NCI-H82 (cell line): Measurements from ENCODE around the gene PPP1R10.

Experiments used
- DNase-seq: peaks from one replicate; lab custom pipeline; 2025; lab: John Stamatoyannopoulos, UW

The PPP1R10 gene

DNA sequence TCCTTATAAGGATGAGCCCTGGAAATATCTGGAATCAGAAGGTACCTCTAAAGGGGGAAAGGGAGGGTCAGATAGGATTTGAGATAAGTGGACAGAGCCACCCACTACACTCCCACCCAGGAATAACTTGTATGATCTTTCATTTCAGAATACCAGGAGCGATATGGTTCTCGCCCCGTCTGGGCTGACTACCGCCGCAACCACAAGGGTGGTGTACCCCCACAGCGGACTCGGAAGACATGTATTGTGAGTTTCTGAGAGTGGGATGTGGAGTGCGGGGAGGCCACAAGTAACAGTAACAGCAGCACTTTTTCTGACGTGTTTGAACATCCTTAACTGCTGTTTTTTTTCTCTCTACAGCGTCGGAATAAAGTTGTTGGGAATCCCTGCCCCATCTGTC lies 2.5 kb upstream of the PPP1R10 start:
- no peak for DNase-seq

DNA sequence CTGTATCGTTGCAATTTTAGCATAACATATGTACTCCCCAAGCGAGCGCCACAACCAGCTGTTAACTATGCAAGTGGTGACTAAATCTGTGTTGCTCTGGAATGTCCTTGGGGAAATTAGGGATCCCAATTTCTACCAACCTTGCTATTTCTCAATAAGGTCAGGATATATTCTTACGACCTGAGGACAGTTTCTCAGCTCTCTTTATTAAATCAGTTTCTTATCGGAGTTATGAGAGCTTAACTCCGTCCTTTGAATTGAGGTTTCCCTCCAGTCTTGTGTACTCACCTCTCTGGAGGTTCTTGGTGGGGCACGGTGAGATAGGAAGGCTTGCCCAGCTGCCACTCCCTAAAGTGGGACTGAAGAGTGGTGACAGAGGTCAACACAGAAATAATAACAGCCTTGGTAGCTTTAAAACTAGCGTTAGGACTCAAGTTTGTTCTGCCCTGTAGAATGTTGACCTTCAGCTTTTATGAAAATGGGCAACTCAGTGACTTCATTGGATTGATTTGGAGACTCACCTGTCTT lies 1.3 kb upstream of the PPP1R10 start:
- peak; percentile 63 for DNase-seq

- DNase-seq, result peak; percentile 98
Measured at GRCh38 chr6:30617565-30618269, 674 bp upstream of the PPP1R10 start, which contains the start of gene MRPS18B. Gene MRPS18B (plus strand): TSS chr6:30617840. CDS start chr6:30617866, 26 bp downstream.

- DNase-seq, result peak; percentile 79
Measured at GRCh38 chr6:30615958-30616810, 859 bp downstream of the PPP1R10 start.

- peak; percentile 88 for DNase-seq
Measured at GRCh38 chr6:30615219-30615957, 1.7 kb downstream of the PPP1R10 start.

DNA sequence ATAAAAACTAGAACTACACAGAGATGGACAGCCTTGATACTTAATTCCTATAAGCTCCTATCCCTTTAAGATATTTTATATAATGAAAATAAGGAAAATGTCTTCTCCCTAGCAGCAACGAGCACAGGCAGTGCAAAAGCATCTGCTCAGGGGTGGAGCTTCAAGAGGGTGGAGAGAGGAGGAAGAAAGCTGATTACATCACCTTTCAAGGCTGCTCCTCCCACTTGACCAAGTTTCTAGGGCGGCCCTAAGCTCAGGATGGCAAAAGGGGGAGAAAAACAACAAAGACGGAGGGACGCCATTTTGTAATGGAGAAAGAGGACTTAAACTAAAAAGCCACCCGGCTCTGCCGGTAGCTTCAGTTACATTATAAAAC lies 2.2 kb downstream of the PPP1R10 start:
- peak; percentile 99 for DNase-seq

DNA sequence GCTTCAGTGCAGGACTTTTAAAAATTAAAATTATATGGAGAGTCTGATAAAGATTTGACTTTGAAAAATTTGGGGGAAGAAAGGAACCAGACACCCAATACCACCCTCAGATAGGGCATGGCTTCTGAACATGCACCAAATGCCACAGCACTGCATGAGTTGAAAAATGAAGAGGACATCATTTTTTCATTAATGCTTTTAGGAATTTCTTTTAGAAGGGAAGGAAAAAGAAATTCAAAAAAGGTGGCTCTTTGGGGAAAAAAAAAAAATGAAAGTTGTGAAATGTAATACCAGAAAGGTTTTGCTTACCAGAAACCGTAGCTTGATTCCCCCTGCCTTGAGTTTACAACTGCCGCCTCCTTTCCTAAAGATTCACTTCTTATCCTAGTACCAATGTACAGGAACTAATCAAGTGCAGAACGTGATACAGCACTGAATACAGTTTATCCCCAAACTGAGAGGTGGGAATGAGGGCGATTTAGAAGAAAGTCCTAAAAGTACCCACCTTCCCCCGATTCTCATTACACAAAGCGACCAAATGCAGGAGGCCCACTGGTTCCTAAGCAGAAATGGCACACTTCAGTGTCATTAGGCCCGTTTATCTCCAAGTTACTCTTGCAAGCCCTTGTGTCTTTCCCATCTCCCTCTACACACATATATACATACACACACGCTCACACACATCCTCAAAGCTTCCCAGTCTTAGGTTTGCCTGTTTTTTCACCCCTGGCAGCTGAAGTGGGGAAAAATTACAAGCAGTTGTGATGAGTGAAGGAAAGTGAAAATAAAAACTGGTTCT lies 2.8 kb downstream of the PPP1R10 start:
- no peak for DNase-seq

GRCh38 chr6:30613251-30614043 lies 3.6 kb downstream of the PPP1R10 start:
- DNase-seq, result no peak

DNA sequence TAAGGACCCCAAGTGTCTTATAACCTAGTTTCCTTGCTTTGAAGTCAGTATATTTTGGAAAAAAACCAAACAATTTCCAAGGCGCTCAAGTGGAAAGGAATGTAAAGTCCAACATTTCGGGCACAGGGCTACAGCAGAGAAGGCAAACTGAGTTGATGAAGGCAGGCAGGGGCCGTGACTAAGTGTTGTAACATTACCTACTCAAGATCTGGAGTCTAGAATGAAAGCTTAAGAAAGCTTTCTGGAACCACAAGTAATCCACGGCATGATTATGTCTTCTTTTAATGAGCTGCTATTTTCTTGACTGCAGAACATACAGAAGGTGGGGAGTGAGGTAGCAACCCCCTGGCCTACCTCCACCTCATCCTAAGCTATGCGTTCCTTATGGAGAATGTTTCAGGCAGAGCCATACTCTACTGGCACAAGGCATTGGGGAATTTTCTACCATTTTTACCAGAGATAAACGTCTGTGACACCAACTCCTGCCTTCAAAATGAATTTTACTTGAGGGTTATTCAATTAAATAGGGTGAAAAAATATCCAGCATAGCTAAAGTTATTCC lies 4.3 kb downstream of the PPP1R10 start:
- peak; percentile 33 for DNase-seq

GRCh38 chr6:30612213-30612612 lies 4.8 kb downstream of the PPP1R10 start:
- peak; percentile 44 for DNase-seq

GRCh38 chr6:30611856-30612194 lies 5.2 kb downstream of the PPP1R10 start:
- DNase-seq, result no peak

DNA sequence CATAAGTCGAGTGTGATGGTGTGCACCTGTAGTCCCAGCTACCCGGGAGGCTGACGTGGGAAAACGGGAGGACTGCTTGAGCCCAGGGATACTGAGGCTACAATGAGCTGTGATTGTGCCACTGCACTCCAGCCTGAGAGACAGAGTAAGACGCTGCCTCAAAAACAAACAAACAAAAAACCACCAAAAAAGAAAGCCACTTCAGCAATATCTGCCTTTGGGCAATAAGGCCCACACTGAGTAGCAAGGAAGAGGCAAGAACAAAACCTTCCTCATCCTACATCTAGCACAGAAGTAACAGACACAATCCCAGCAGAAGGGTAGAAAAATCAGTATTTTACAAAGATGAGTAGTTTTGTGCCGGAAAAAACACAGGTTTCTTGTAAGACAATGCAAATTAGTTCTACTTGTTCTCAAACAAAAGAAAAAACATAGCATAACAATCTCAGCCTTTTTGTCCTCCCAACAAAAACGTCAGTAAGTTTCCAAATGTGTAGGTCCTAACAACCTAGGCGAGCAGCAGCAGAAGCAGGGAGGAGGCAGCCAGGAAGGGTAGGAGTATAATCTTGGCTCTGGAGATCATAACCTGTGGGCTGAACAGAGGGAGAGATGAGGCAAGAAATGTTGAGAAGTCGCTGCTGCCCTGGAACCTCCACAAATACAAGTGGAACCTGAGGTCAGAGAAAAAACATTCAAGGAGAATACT lies 5.7 kb downstream of the PPP1R10 start:
- DNase-seq, result no peak

- DNase-seq, result no peak
Measured at GRCh38 chr6:30610065-30610464, 7.0 kb downstream of the PPP1R10 start.

- DNase-seq, result no peak
Measured at GRCh38 chr6:30603961-30604360, 13.1 kb downstream of the PPP1R10 start.

DNA sequence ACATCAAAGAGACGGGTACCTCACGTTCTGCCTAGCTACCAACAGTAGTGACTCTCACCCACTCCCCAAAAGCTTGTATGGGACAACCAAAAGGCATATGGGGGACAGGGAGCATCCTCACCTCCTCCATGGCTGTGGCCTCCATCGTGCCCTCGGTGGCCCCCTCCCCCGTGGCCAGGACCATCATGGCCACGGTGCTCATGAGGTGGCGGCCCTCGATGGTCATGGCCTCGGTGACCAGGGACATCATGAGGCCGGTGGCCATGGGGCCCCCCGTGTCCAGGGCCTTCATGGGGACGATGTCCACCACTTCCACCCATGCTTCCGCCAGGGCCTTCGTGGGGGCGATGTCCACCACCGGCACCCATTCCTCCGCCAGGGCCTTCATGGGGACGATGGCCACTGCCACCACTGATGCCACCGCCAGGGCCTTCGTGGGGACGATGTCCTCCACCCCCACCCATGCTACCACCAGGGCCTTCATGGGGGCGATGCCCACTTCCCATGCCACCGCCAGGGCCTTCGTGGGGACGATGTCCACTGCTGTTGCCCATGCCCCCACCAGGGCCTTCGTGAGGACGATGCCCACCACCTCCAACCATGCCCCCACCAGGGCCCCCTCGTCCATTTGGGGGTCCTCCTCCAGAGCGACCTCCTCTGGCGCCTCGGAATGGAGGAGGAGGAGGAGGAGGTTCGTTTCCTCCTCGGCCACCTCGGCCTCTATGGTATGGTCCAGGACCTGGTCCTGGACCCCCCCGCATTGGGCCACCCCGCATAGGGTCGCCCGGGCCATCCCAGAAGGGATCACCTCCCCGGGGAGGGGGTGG lies 15.0 kb downstream of the PPP1R10 start:
- no peak for DNase-seq

DNA sequence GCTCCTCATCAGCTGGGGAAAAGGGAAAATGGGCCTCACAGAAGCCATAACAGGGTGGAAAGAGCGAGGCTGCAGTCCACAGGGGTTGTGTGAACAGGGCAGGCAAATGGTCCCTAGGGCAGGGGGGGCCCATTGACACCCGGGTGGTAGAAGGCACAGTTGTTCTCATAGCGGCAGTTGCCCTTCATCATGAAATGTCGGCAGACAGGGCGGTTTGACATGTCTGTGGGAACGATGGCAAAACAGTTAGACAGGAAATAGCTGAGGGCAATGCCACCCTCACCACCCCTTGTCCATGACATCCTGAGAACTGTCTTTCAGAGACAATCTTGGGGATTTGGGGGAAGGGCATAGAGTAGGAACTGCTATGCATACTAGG lies 15.6 kb downstream of the PPP1R10 start:
- DNase-seq, result no peak

DNA sequence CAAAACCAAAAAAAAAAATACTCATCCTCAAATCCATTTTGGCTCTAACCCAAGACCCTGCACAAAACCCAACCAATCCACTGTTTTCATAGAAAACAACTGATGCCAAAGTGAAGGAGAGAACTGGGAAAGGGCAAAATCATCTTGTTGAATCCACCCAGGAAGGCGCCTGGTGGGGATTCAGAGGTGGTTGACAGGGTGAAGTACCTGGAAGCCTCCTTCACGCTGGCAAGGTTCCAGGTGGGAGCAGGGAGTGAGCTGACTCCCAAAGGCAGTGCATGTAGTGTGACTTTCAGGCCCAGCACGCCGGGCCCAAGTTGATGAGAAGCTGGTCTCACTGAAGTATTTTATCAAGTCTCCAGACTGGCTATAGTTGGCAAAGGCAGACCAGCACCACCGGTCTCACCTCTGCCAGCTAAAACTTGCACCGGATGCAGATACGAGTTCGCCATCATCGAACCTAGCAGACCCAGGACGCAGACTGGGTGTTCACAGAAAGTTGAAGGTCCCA lies 16.5 kb downstream of the PPP1R10 start:
- DNase-seq, result no peak

DNA sequence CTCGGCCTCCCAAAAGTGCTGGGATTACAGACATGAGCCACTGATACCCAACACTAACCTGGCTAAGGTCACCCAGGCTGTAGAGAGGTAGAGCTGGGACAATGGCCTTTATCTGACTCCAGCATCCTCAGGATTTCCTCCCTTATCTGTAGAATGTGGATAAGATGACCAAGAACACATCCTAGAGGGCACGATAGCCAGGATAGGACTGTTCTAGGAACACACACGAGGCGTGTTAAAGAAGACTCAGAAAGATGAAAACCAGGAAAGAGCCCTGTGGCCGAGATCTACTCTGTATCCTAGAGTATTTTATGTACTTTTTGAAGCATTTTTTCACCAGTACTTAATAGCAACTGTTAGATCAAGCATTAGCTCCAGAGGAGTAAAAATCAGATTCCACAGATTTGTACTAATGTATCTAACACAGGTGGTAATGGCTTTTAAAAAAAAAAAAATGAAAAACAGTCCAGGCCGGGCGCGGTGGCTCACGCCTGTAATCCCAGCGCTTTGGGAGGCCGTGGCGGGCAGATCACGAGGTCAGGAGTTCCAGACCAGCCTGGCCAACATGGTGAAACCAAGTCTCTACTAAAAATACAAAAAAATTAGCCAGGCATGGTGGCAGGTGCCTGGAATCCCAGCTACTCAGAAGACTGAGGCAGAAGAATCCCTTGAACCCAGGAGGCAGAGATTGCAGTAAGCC lies 17.3 kb downstream of the PPP1R10 start:
- DNase-seq, result no peak
